Measurements from ENCODE around the gene APOA1.

- TF ChIP-seq PAX5 (IDR thresholded peaks at IDR 0.05; ENCODE audit: insufficient read depth, low read length, severe bottlenecking) (no peak), POU2F2 (IDR thresholded peaks at IDR 0.05; ENCODE audit: low read depth, low read length) (no peak), SPI1 (IDR thresholded peaks at IDR 0.05; ENCODE audit: low read depth, low read length) (peak; percentile 47), POLR2AphosphoS5 (IDR thresholded peaks at IDR 0.05; ENCODE audit: low read depth, low read length) (no peak)
Measured at GRCh38 chr11:116788534-116788933, 48.9 kb downstream of the APOA1 start.

Data from GM12891 (cell line).